Right atrium auricular region (tissue), 2 donors: ENCODE measurements around the gene TNNT2. TPM values are rescaled to one million over a fixed set of nuclear protein-coding genes. Genes with fewer than 3 reads are reported as not detected.
A peak's percentile ranks its signal among the peaks of the same experiment; 100 is the strongest.

Experiments
- DNase-seq: peaks from one replicate; pipeline ENCODE4 v3.0.0-alpha.2; 2019; ENCODE audit warnings: low spot score
- H3K27ac ChIP-seq, 2 donors: fragments of 200-600 bp; sonication (generic); 1 replicate in 1 of 2; 2 replicates in 1 of 2; pipeline ENCODE4 v1.5.1; 2016 to 2019
- H3K27me3 ChIP-seq, 2 donors: fragments of 200-600 bp; sonication (generic); one replicate each; pipeline versions ENCODE4 v1.5.1 to v1.6.0; 2017 to 2019
- H3K36me3 ChIP-seq: fragments of 200-600 bp; sonication (generic); one replicate; pipeline ENCODE4 v1.5.1; 2016
- H3K4me1 ChIP-seq, 2 donors: fragments of 200-600 bp; sonication (generic); one replicate each; pipeline versions ENCODE4 v1.5.1 to v1.6.0; 2017 to 2019
- H3K4me3 ChIP-seq, 2 donors: fragments of 200-600 bp; sonication (generic); 1 replicate in 1 of 2; 2 replicates in 1 of 2; pipeline ENCODE4 v1.5.1; 2017 to 2019; ENCODE audit warnings: mild to moderate bottlenecking in 1 of 2, moderate library complexity in 1 of 2
- H3K9me3 ChIP-seq, 2 donors: fragments of 200-600 bp; sonication (generic); one replicate each; pipeline ENCODE4 v1.5.1; 2019
- total RNA-seq, 2 donors: library from RNA; depleted of rRNA; stranded (reverse); fragments of >200 nt; gene quantifications; one replicate each; pipeline ENCODE4 v1.1.0, GENCODE V29; 2016
- TF ChIP-seq, protein P1 (sequence below), 2 donors: fragments of 200-600 bp; sonication (generic); IDR thresholded peaks; one replicate each; pipeline ENCODE4 v1.5.1; 2019; ENCODE audit warnings: antibody characterized with exemption in 2 of 2

The TNNT2 gene
- total RNA-seq, 2 donors from 2014 or later: 4,112 to 12,321 TPM

DNA sequence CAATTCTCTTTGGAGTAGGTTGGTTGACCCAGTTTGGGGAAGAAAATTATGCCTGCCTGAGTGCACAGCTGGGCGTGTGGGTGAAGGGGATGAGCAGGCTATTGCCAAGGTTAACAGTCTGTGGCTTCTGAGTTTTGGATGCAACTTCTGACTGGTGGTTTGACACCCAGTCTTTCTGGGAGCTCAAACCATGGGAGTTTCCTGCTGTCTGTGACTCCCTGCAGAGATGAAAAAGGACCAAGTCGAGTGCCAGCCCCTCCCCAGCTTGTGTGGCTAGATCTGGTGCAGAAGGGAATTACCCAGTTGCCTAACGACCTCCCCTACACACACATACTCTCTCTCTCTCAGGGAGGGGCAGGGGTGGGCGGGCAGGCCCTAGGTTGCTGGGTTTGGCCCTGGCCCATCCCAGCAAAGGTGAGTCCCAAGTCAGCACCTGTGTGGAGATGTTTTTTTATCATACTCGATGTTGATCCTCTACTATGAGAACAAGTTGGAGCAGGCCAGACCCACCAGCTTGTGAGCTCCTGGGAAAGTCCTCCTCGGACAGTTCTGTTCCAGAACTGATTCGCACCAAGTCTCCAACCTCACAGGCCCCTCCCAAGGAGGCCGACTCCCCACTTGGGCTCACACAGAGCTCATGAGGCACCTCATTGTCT, 66.0 kb downstream of the TNNT2 start:
- Histone ChIP-seq H3K4me3 (no peak overlapping the region), H3K27ac (peak overlapping the region; percentile 5 to 64), H3K36me3 (no peaks in the 10 kb centered on the region), H3K9me3 (no peaks in the 10 kb centered on the region), H3K27me3 (no peaks in the 10 kb centered on the region), H3K4me1 (peaks cover 0 to 40% of the 10 kb centered on the region in 2 donors)
- TF ChIP-seq, protein P1, sequence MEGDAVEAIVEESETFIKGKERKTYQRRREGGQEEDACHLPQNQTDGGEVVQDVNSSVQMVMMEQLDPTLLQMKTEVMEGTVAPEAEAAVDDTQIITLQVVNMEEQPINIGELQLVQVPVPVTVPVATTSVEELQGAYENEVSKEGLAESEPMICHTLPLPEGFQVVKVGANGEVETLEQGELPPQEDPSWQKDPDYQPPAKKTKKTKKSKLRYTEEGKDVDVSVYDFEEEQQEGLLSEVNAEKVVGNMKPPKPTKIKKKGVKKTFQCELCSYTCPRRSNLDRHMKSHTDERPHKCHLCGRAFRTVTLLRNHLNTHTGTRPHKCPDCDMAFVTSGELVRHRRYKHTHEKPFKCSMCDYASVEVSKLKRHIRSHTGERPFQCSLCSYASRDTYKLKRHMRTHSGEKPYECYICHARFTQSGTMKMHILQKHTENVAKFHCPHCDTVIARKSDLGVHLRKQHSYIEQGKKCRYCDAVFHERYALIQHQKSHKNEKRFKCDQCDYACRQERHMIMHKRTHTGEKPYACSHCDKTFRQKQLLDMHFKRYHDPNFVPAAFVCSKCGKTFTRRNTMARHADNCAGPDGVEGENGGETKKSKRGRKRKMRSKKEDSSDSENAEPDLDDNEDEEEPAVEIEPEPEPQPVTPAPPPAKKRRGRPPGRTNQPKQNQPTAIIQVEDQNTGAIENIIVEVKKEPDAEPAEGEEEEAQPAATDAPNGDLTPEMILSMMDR (IDR thresholded peaks at IDR 0.05): no peak
- no peak for DNase-seq

DNA sequence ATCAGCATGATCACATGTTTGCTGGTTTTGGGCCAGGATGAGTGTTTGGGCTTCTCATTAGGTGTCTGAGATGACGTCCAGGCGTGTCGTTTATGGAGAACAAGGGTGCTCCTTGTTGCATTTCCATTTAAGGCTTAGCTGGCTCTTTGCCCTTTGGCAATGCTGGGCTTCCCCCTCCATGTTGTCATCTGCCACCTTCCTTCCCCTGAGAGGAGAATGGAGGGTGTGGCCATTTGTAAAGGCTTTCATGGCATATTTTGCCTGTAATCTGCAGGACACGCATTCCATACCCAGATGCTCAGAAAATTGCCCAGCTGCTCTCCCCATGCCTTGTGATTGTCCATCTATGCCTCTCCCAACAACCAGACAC, 66.5 kb downstream of the TNNT2 start:
- Histone ChIP-seq H3K9me3 (no peaks in the 10 kb centered on the region), H3K4me3 (no peak overlapping the region), H3K4me1 (peaks cover 0 to 40% of the 10 kb centered on the region in 2 donors), H3K27me3 (no peaks in the 10 kb centered on the region), H3K36me3 (no peaks in the 10 kb centered on the region), H3K27ac (peak overlapping the region; percentile 63 to 64)
- no peak for DNase-seq
- TF ChIP-seq, protein P1 (IDR thresholded peaks at IDR 0.05): no peak

DNA sequence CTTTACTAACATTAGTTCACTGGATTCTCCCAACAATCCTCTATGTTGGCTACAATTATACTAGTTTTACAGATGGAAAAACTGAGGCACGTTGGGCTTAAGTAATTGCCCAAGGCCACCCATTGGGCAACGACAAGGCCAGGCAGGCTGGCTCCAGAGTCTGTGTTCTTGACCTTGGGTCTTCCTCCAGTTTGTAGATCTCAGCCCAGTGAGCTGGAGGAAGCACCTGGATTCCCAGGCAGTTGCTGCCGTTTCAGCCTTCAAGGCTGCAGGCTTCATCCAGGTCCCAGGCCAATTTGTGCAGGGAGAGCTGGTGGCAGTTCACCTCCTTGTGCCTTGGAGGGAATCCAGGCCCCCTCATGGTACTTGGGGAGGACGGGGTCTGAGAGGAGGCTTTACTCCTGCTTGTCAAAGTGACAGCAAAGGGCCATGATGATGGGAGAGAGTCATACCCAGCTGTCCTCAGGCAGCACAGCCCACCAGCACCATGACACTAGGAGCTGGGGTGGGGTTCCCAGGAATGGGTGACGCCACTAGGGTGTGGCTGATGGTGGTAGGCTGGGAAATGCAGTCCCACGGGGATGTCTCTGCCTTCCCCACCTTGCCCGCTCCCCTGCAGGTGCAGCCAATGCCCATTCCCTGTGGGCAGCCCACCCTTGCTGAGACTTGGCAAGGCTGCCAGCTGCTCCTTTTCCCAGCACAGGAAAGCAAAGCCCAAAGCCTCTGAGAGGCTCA, 67.1 kb downstream of the TNNT2 start:
- Histone ChIP-seq H3K27ac (peak overlapping the region; percentile 63 to 64), H3K9me3 (no peaks in the 10 kb centered on the region), H3K27me3 (no peaks in the 10 kb centered on the region), H3K4me3 (no peak overlapping the region), H3K36me3 (no peaks in the 10 kb centered on the region), H3K4me1 (peaks cover 0 to 40% of the 10 kb centered on the region in 2 donors)
- DNase-seq: no peak
- TF ChIP-seq, protein P1 (IDR thresholded peaks at IDR 0.05): no peak

DNA sequence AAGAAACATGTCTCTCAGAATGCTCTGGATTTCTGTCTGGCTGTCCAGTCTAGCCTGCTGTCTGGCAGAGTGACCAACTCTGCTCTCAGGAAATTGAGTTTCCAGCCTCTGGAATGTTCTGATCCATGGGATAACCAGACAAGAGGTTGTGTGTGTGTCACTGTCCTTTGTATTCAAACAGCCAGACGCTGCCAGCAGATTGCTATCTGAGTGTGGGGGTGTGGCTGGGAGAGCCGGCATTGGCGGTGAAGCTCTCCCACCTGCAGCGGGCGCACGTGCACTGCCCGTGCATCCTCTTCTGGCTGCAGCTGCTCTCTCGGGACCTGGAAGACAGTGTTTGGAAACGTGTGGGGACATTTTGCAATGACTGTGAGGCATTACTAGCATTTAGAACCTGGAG, 68.1 kb downstream of the TNNT2 start:
- Histone ChIP-seq H3K27me3 (no peaks in the 10 kb centered on the region), H3K27ac (peak overlapping the region; percentile 54 to 64), H3K4me3 (no peak overlapping the region), H3K9me3 (no peaks in the 10 kb centered on the region), H3K36me3 (no peaks in the 10 kb centered on the region), H3K4me1 (peaks cover 0 to 40% of the 10 kb centered on the region in 2 donors)
- TF ChIP-seq, protein P1 (IDR thresholded peaks at IDR 0.05): peak in 1 of 2 donors; percentile 41
- DNase-seq: peak; percentile 63

Other genes starting within 250 kb of the TNNT2 start
- gene TMEM9, start 223.2 kb downstream of the TNNT2 start, total RNA-seq: 10 to 100 TPM; 41.8 to 63.4 TPM
- gene IGFN1, start 186.9 kb downstream of the TNNT2 start, total RNA-seq: not detected
- 1 to 10 TPM in 1 of 2 donors, not detected in 1; 2.3 TPM for gene PKP1, start 94.2 kb downstream of the TNNT2 start, total RNA-seq
- 1 to 10 TPM; 1.4 to 8.8 TPM for gene LAD1, start 21.6 kb upstream of the TNNT2 start, total RNA-seq
- 100 to 1,000 TPM in 1 of 2 donors, 10 to 100 TPM in 1; 17.5 to 177 TPM for gene TNNI1, start 44.0 kb upstream of the TNNT2 start, total RNA-seq
- gene PHLDA3, start 91.5 kb upstream of the TNNT2 start, total RNA-seq: 10 to 100 TPM; 29.5 to 31.9 TPM
- 100 to 1,000 TPM; 138 to 719 TPM for gene CSRP1, start 129.4 kb upstream of the TNNT2 start, total RNA-seq
- 10 to 100 TPM; 16.3 to 32.1 TPM for gene NAV1, start 161.4 kb upstream of the TNNT2 start, total RNA-seq